NCI-H82 treated with DMSO at 0.1 percent for 48 hours (cell line): ENCODE measurements around the gene TSC2.

ENCODE experiments used
- DNase-seq: peaks from one replicate; lab custom pipeline; 2025; ENCODE audit not compliant: unreplicated experiment; lab: John Stamatoyannopoulos, UW

Gene TSC2

GRCh38 chr16:2083876-2084780 lies 36.3 kb downstream of the TSC2 start:
- no peak for DNase-seq

GRCh38 chr16:2084895-2085625 lies 37.3 kb downstream of the TSC2 start:
- no peak for DNase-seq

- no peak for DNase-seq
Observed at GRCh38 chr16:2085669-2086068, 37.9 kb downstream of the TSC2 start.

- DNase-seq = no peak
Observed at GRCh38 chr16:2086106-2086742, 38.4 kb downstream of the TSC2 start.

GRCh38 chr16:2086812-2087747 lies 39.3 kb downstream of the TSC2 start:
- no peak for DNase-seq

- DNase-seq = no peak
Observed at GRCh38 chr16:2087748-2088631, 40.2 kb downstream of the TSC2 start.

- DNase-seq = no peak
Observed at GRCh38 chr16:2088759-2089358, 41.1 kb downstream of the TSC2 start.

- no peak for DNase-seq
Observed at GRCh38 chr16:2089706-2090480, 42.1 kb downstream of the TSC2 start.

GRCh38 chr16:2090481-2090776 lies 42.6 kb downstream of the TSC2 start:
- no peak for DNase-seq

- DNase-seq = no peak
Observed at GRCh38 chr16:2090777-2091546, 43.2 kb downstream of the TSC2 start.

GRCh38 chr16:2091547-2092255 lies 43.9 kb downstream of the TSC2 start:
- no peak for DNase-seq

GRCh38 chr16:2092256-2092620 lies 44.5 kb downstream of the TSC2 start:
- no peak for DNase-seq

GRCh38 chr16:2092866-2093265 lies 45.1 kb downstream of the TSC2 start:
- DNase-seq = no peak

- no peak for DNase-seq
Observed at GRCh38 chr16:2093793-2094192, 46.0 kb downstream of the TSC2 start.

- no peak for DNase-seq
Observed at GRCh38 chr16:2095315-2095853, 47.6 kb downstream of the TSC2 start.

GRCh38 chr16:2095918-2096582 lies 48.3 kb downstream of the TSC2 start:
- no peak for DNase-seq
